Limb (tissue), 2 donors: ENCODE data around the gene HMHB1.
"Not testable (repeated sequence)": the region's sequence is repeated elsewhere in the genome, so short reads cannot be mapped to it uniquely, and the experiment has no call there.

ENCODE experiments used
- DNase-seq, 2 donors: peaks; one replicate each; pipeline ENCODE4 v3.0.0-alpha.2; 2016; ENCODE audit errors: extremely low spot score in 2 of 2

HMHB1 gene

DNA sequence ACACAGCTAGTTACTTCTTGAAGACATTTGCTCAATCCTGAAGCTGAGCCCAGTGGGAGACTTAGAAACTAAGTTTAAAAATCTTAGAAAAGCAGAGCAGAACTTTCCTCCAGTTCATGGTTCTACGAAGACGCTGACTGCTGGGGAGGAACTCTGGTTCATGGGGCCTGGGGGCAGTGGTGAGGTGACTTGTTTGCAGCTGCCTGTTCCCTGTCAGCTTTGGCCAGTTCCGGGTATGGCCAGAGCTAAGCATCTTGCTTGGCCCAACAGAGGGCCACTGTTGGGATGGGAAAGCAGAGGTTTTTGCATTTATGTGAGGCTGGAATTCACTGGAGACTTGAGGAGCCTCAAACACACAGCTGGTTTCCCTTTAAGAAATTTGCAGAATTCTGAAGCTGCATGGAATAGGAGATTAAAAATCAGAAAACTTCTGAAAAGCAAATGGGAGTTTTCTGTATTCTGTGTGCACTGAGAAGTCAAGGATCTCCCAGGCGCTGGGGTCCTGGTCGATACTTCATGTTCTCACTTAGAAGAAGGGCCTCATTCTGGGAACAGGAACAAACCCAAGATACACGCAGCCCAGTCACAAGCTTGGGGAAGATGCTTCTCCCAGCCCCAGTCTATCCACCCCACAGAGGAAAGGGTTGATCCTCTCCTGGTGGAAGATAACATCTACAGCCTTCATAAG is 10.6 kb upstream of the HMHB1 start:
- DNase-seq, result no peak

DNA sequence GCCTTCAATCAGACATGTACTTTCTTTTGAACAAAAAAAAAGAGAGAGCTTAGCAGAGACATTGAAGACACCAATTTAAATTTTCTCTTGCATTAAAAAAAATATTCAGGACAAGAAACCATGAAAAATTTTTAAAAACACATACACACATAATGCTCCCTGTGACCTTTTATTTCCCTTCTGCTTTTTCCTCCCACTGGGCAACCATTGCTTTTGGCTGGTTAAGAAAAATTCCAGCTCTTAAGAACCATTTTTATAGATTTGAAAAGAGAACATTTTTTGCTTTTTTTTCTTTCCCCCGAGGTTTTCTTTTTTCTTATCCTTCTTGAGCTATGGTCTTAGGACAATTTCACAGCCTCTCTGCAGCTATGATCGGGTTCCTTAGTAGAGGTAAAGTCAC is 6.1 kb upstream of the HMHB1 start:
- DNase-seq, result no peak

DNA sequence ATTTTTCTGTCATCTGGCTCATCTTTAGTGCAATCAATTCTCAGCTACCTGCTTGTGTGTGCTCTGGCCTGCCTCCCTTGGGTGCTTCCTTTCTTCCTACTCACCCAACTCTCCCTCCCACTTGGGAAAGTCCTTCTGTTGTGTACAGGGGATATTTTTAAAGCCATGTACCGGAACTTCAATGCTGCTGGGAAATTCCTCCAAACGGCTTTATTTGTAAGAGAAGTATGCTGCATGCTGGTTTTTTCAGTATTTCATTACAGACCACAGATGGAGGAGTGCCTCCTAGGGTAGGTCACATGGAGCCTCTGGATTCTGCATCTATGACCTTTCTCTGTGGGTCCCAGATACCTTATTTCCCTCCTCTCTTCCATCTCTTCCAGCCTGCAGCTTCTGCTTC is 5.4 kb upstream of the HMHB1 start:
- DNase-seq, result no peak

GRCh38 chr5:143807401-143807800 is 4.6 kb upstream of the HMHB1 start:
- DNase-seq, result no peak

DNA sequence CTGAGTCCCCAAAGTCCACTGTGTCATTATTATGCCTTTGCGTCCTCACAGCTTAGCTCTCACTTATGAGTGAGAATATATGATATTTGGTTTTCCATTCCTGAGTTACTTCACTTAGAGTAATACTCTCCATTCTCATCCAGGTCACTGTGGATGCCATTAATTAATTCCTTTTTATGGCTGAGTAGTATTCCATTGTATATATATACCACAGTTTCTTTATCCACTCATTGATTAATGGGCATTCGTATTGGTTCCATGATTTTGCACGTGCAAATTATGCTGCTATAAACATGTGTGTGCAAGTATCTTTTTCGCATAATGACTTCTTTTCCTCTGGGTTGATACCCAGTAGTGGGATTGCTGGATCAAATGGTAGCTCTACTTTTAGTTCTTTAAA is 4.4 kb downstream of the HMHB1 start:
- DNase-seq, result not testable (repeated sequence)

- no peak for DNase-seq
Observed at GRCh38 chr5:143819716-143820115, 7.8 kb downstream of the HMHB1 start.

DNA sequence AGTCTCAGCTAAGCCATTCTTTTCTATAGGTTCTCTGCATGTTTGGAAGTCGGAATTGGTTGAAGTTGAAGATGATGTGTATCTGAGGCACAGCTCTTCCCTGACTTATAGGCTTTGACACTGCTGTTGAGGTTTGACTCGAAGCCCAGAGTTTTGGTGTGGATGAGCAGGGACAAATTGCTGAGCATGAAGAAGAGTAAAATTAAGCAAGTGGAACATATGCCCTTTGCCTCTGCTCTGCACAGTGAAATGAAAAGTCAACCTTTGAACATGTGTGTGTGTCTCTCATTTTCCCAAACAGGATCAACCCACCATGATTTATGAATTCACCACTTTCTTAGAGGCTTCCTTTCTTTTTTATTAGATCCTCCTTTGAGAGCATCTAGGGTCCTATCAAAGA is 8.5 kb downstream of the HMHB1 start:
- no peak for DNase-seq

DNA sequence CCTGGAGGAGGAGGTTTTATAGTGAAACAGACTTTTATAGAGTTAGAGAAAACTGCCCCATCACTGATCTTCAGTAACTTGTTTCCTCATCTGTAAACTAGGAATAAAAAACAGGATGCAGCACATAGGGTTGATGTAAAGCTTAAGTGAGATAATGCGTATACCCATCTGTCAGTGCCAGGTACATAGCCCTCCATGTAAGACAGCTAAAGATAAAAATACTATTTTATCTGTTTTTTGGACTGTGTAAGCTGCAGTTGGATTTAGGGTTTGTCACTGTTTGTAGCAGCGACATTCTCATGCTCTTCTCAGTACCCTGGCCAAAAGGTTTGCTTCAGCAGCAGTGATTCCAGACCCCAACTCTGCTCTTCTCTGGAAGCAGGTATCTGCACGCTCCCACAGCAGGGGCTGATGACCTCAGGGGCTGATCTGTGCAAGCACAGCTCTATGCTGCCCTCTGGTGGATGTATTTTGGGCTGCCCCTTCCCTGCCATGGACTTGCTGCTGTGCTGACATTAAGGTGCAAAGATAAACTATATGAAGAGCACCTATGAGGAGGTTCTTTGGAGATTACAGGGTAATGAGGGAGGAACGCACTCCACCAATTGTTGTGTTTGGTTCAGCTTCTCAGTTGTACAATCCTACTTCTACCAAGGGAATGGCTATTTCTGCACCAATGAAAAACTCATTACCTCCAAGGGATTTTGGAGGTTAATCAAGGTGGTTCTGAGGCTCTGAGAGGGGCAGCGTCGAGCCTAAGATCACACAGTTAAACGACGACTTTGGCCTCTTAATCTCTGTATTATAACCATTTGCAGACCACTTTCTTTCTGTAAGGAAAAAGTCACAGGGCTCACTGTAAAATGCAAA is 13.1 kb downstream of the HMHB1 start:
- peak; percentile 68 to 84 for DNase-seq

GRCh38 chr5:143826951-143827444 is 15.0 kb downstream of the HMHB1 start:
- DNase-seq, result no peak

- no peak for DNase-seq
Observed at GRCh38 chr5:143828710-143829109, 16.7 kb downstream of the HMHB1 start.

GRCh38 chr5:143833177-143833576 is 21.2 kb downstream of the HMHB1 start:
- no peak for DNase-seq

GRCh38 chr5:143835251-143835650 is 23.3 kb downstream of the HMHB1 start:
- no peak for DNase-seq

- no peak for DNase-seq
Observed at GRCh38 chr5:143836161-143836725, 24.3 kb downstream of the HMHB1 start.

DNA sequence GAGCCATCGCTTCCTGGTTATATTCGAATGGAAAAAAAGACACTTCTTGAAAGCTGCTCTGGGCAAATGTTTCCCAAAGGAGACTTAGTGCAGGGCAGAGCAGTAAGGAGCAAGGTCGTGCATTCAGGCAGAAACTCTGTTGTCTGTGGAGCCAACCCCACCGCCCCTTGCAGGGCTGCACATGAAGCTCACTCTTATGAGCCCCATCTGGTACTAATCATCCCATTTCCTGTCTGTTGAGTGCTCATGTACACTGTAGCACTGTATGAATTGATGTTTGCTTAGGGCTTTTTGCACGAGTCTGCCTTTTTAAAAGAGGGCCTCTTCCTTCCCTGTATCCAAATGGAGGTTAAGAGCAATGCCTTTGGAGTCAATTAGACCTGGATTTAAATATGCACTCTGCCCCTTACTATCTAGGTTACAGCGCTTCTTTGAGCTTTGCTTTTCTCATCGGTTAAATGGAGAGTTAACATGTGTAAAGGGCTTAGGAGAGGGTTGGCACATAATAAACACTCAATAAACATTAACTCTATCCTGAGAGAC is 25.4 kb downstream of the HMHB1 start:
- DNase-seq, result peak; percentile 55 to 79

DNA sequence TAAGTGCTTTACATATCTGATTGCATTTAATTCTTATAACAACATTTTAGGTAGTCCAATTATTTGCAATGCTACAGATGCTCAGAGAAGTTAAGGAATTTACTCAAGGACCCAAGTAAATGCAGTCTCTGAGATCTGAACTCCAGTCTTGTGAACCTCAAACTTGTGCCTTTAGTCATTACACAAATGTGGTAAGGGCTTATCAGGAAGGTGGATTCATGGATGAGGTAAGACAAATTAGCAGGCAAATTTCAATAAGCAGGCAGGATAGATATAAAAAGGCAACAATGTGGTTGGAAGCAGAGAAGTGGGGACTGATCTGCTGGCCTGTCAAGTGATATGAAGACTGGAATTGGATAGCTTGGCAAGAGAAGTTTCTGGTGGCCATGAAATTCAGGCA is 29.5 kb downstream of the HMHB1 start:
- DNase-seq, result no peak

DNA sequence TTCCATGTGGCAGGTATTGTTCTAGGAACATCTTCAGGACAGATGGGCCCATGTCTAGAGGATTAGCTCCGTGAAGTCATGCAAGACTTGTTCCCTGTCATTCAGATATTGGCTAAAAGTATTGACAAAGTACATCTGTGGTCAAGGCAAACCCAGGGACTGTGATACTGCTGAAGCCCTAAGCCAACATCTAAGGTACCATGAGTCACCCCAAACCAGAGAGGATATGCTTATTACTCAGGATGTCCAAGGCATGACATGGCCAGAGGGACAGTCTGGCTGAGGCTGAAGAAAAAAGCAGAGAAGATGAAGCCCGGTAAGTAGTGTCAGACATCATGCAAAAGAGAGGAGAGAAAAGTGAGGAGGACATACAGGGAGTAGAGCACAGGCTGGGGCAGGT is 31.0 kb downstream of the HMHB1 start:
- no peak for DNase-seq

- no peak for DNase-seq
Observed at GRCh38 chr5:143843461-143843860, 31.5 kb downstream of the HMHB1 start.

GRCh38 chr5:143850050-143850683 is 38.2 kb downstream of the HMHB1 start:
- no peak for DNase-seq

GRCh38 chr5:143851383-143851782 is 39.4 kb downstream of the HMHB1 start:
- no peak for DNase-seq

GRCh38 chr5:143860211-143860610 is 48.2 kb downstream of the HMHB1 start:
- DNase-seq, result no peak

GRCh38 chr5:143862271-143862670 is 50.3 kb downstream of the HMHB1 start:
- no peak for DNase-seq
